GM12878 (cell line): ENCODE measurements around the gene DICER1. TPM values are rescaled to one million over a fixed set of nuclear protein-coding genes. Genes with fewer than 3 reads are reported as not detected.

Experiments
- ATAC-seq: fragments of 200-7000 bp; cut with Tn5 transposase; 3 replicates; pipeline ENCODE4 v1.9.1; 2020; ENCODE audit warnings: mild to moderate bottlenecking, moderate library complexity
- BruUV-seq: library from RNA; stranded (reverse); fragments of 400-500 nt; replicated peaks from 2 replicates; lab custom pipeline; 2021; lab: Mats Ljungman, UMichigan
- CTCF ChIA-PET: fragments of 300-600 bp; sonication (Branson Sonifier 250); formaldehyde crosslinking; extraction: SDS; loops from one replicate; lab custom pipeline; 2021; ENCODE audit warnings: inconsistent platforms; lab: Yijun Ruan, JAX
- POLR2A ChIA-PET: fragments of 350-600 bp; formaldehyde crosslinking; extraction: SDS; loops from one replicate; lab custom pipeline; 2021; ENCODE audit warnings: inconsistent platforms; lab: Charles Lee
- RAD21 ChIA-PET: fragments of 300-600 bp; sonication (Branson Sonifier 250); formaldehyde crosslinking; loops from one replicate; lab custom pipeline; 2023; ENCODE audit warnings: antibody characterized with exemption; ENCODE audit not compliant: unreplicated experiment; lab: Charles Lee
- SMC1A ChIA-PET: fragments of 300-600 bp; sonication (Branson Sonifier 250); formaldehyde crosslinking; loops from one replicate; lab custom pipeline; 2023; ENCODE audit not compliant: unreplicated experiment, uncharacterized antibody; lab: Charles Lee
- DNase-seq: peaks from one replicate; pipeline ENCODE4 v3.0.0-alpha.2; 2011; ENCODE audit warnings: low read depth, low spot score
- FAIRE-seq: peaks from 3 replicates; lab custom pipeline; 2011; peaks lifted over from hg19 to GRCh38; lab: Jason Lieb, UNC
- H2AFZ ChIP-seq: 2 replicates; pipeline ENCODE4 v1.6.0; 2011; ENCODE audit warnings: low read depth, low read length, control low read depth; ENCODE audit not compliant: control insufficient read depth
- H3K27ac ChIP-seq: 2 replicates; pipeline ENCODE4 v1.5.1; 2011; ENCODE audit warnings: control low read depth; ENCODE audit not compliant: control insufficient read depth, insufficient read depth
- H3K27me3 ChIP-seq, 2 experiments: replicated peaks in 1 of 2; 2 replicates each; pipeline versions ENCODE4 v1.6.0 to v1.6.1; 2011; ENCODE audit warnings: low read length in 1 of 2; ENCODE audit not compliant: control insufficient read depth in 2 of 2, insufficient read depth in 2 of 2
- H3K36me3 ChIP-seq, 2 experiments: 2 replicates each; pipeline ENCODE4 v1.5.1; 2011; ENCODE audit warnings: low read length in 1 of 2; ENCODE audit not compliant: control insufficient read depth in 2 of 2, insufficient read depth in 2 of 2
- H3K4me1 ChIP-seq: 2 replicates; pipeline ENCODE4 v1.6.1; 2011; ENCODE audit warnings: mild to moderate bottlenecking, low read length, moderate library complexity, mixed read lengths; ENCODE audit not compliant: control insufficient read depth, insufficient read depth
- H3K4me2 ChIP-seq: 2 replicates; pipeline ENCODE4 v1.6.0; 2011; ENCODE audit warnings: control low read depth; ENCODE audit not compliant: control insufficient read depth, insufficient read depth
- H3K4me3 ChIP-seq: fragments of 200-600 bp; sonication (generic); 2 replicates; pipeline ENCODE4 v1.5.1; 2016
- H3K79me2 ChIP-seq: 2 replicates; pipeline ENCODE4 v1.6.0; 2011; ENCODE audit warnings: low read length; ENCODE audit not compliant: control insufficient read depth, insufficient read depth
- H3K9ac ChIP-seq: 2 replicates; pipeline ENCODE4 v1.8.0; 2011; ENCODE audit warnings: low read length, control low read depth, mixed read lengths; ENCODE audit not compliant: control insufficient read depth, insufficient read depth
- H3K9me3 ChIP-seq: replicated peaks from 3 replicates; pipeline ENCODE4 v1.5.1; 2011; ENCODE audit warnings: mild to moderate bottlenecking, low read length; ENCODE audit not compliant: control insufficient read depth, insufficient read depth
- H4K20me1 ChIP-seq: 2 replicates; pipeline ENCODE4 v1.6.0; 2011; ENCODE audit not compliant: control insufficient read depth, insufficient read depth
- ATF3 ChIP-seq: IDR thresholded peaks from 2 replicates; pipeline ENCODE4 v1.6.1; 2011; ENCODE audit warnings: low read depth, mild to moderate bottlenecking, low read length, moderate library complexity, borderline replicate concordance; ENCODE audit errors: extremely low read depth
- CHD1 ChIP-seq: IDR thresholded peaks from 2 replicates; pipeline ENCODE4 v1.6.1; 2012; ENCODE audit warnings: low read depth, low read length, improper control_type of control experiment
- IKZF1 ChIP-seq: fragments of 450-650 bp; conservative IDR thresholded peaks from 2 replicates; pipeline ENCODE4 v1.6.1; 2017; ENCODE audit warnings: antibody characterized with exemption, mild to moderate bottlenecking
- KDM1A ChIP-seq: fragments of 200-600 bp; sonication (generic); IDR thresholded peaks from 2 replicates; pipeline ENCODE4 v1.6.1; 2016; ENCODE audit warnings: borderline replicate concordance
- NR2C2 ChIP-seq: IDR thresholded peaks from 2 replicates; pipeline ENCODE4 v1.6.1; 2011; ENCODE audit warnings: borderline replicate concordance, low read depth; ENCODE audit not compliant: control insufficient read depth, insufficient read length
- PBX3 ChIP-seq: IDR thresholded peaks from 2 replicates; pipeline ENCODE4 v1.6.1; 2011; ENCODE audit warnings: mild to moderate bottlenecking, low read depth, low read length, moderate library complexity; ENCODE audit not compliant: insufficient replicate concordance
- PML ChIP-seq: IDR thresholded peaks from 2 replicates; pipeline ENCODE4 v1.6.1; 2012; ENCODE audit warnings: low read length, inconsistent platforms
- SREBF1 ChIP-seq: IDR thresholded peaks from 2 replicates; pipeline ENCODE4 v1.6.1; 2012; ENCODE audit warnings: mild to moderate bottlenecking, low read length
- TAF1 ChIP-seq: IDR thresholded peaks from 2 replicates; pipeline ENCODE4 v1.6.1; 2011; ENCODE audit warnings: mild to moderate bottlenecking, low read depth, low read length, borderline replicate concordance
- WGBS: methylation state at CpG from one replicate; pipeline ENCODE4 v1.1.6; 2016; ENCODE audit warnings: low lambda C conversion rate; ENCODE audit not compliant: insufficient replicate concordance, insufficient coverage; ENCODE audit errors: missing lambda C conversion rate; 5-methylcytosine and 5-hydroxymethylcytosine counted together
- in situ Hi-C: fragments of 300-500 bp; cut with MboI; formaldehyde crosslinking; loops from 9 replicates; pipeline ENCODE4 v1.14.3; 2018; ENCODE audit warnings: mixed read lengths
- intact Hi-C: fragments of 100-400 bp; cut with micrococcal nuclease; formaldehyde crosslinking; loops from one replicate; pipeline ENCODE4 v1.14.2; 2022; ENCODE audit not compliant: unreplicated experiment
- polyA plus RNA-seq, 11 experiments: library from polyadenylated mRNA; depleted of rRNA in 4 of 11; unstranded in 6 of 11; stranded (reverse) in 5 of 11; fragments of >200 nt; fragmentation: Nextera tagmentation in 4 of 11; fragmentation: Illumina TruSeq in 1 of 11; extraction: Ambion mirVana in 4 of 11; extraction: Trizol in 1 of 11; gene quantifications; 1 replicate in 1 of 11; 2 replicates in 10 of 11; pipeline versions ENCODE4 v1.2.1 to v1.2.3, GENCODE V29; 2011 to 2016; ENCODE audit warnings: inconsistent platforms in 2 of 11, missing spikeins in 2 of 11, low read depth in 1 of 11
- total RNA-seq, 4 experiments: library from RNA; depleted of rRNA in 3 of 4; stranded (reverse); fragments of >200 nt in 3 of 4; fragmentation: Illumina TruSeq in 1 of 4; extraction: Trizol in 1 of 4; gene quantifications; 2 replicates each; pipeline versions ENCODE4 v1.2.1 to v1.2.3, GENCODE V29; 2013 to 2021

Gene DICER1
- total and polyA plus RNA-seq, 10 of the 15 experiments (the other 5 are each of a cell fraction or from before 2014, with no cell fraction given), result 6.8 to 70.8 (median 37.1) TPM

GRCh38 chr14:95078867-95079266 is 78.5 kb downstream of the DICER1 start:
- Histone ChIP-seq H3K27me3 (peaks cover 0 to 1% of the 10 kb centered on the region in 2 experiments; a peak in 3 of 4 replicates), H3K79me2 (no peaks in the 10 kb centered on the region), H3K9me3 (no peaks in the 10 kb centered on the region), H3K4me3 (no peak overlapping the region), H4K20me1 (no peaks in the 10 kb centered on the region), H3K9ac (no peak overlapping the region), H3K4me1 (no peaks in the 10 kb centered on the region), H3K4me2 (no peak overlapping the region), H3K36me3 (no peaks in the 10 kb centered on the region), H3K27ac (no peak overlapping the region), H2AFZ (no peak overlapping the region)
- ChIA-PET RAD21 (no interaction called here), SMC1A (no interaction called here), CTCF (no interaction called here), POLR2A (no interaction called here)
- ATAC-seq (no peak), FAIRE-seq (no peak), DNase-seq (no peak)
- intact Hi-C loops, result no loop called here
- WGBS, result 32% methylated on average over 3 of the region's 3 CpGs
- in situ Hi-C loops, result no loop called here
- no peak for TF ChIP-seq ATF3
- TF ChIP-seq IKZF1, result no peak
- TF ChIP-seq CHD1, result no peak
- TF ChIP-seq KDM1A, result no peak
- no peak for TF ChIP-seq PBX3
- no peak for TF ChIP-seq SREBF1
- TF ChIP-seq PML, result no peak
- no peak for TF ChIP-seq NR2C2
- no peak for TF ChIP-seq TAF1
- no TSS peak for BruUV-seq
